Mesothelial cell of epicardium (in vitro differentiated cells): ENCODE measurements around the gene CST7. TPM values are rescaled to one million over a fixed set of nuclear protein-coding genes. Genes with fewer than 3 reads are reported as not detected.

ENCODE experiments used
- DNase-seq, 2 experiments: peaks; one replicate each; pipeline ENCODE4 v3.0.0; 2021; ENCODE audit warnings: low spot score in 2 of 2; ENCODE audit not compliant: unreplicated experiment in 2 of 2
- H3K27ac Mint-ChIP-seq: 2 replicates; pipeline ENCODE4 v1.8.0; 2021; ENCODE audit warnings: mixed read lengths
- H3K27me3 Mint-ChIP-seq: 2 replicates; pipeline ENCODE4 v1.8.0; 2021; ENCODE audit warnings: low read depth, mixed read lengths
- H3K36me3 Mint-ChIP-seq: 2 replicates; pipeline ENCODE4 v1.8.0; 2021; ENCODE audit warnings: mixed read lengths
- H3K4me1 Mint-ChIP-seq: 2 replicates; pipeline ENCODE4 v1.8.0; 2021; ENCODE audit warnings: mixed read lengths
- H3K4me3 Mint-ChIP-seq: 2 replicates; pipeline ENCODE4 v1.8.0; 2021; ENCODE audit warnings: mild to moderate bottlenecking, moderate library complexity, mixed read lengths
- H3K9me3 Mint-ChIP-seq: 2 replicates; pipeline ENCODE4 v1.8.0; 2021; ENCODE audit warnings: mixed read lengths
- CTCF ChIP-seq: fragments of 200-600 bp; sonication (generic); IDR thresholded peaks from one replicate; pipeline ENCODE4 v1.5.0; 2021; ENCODE audit warnings: antibody characterized with exemption; ENCODE audit not compliant: unreplicated experiment
- total RNA-seq: library from RNA; stranded (reverse); gene quantifications from 3 replicates; pipeline ENCODE4 v1.2.1, GENCODE V29; 2021

Gene CST7
- total RNA-seq: not detected in 3 replicates

- H3K4me3 Mint-ChIP-seq: no peak within 1 kb of the TSS
- DNase-seq: no peak
- H3K9me3 Mint-ChIP-seq: peaks cover 36% of the 10 kb centered on the region
- no peak within 1 kb of the TSS for H3K27ac Mint-ChIP-seq
- no peaks in the 10 kb centered on the region for H3K4me1 Mint-ChIP-seq
- H3K36me3 Mint-ChIP-seq: peaks cover 1% of the 10 kb centered on the region
- no peak for TF ChIP-seq CTCF
- peaks cover 7% of the 10 kb centered on the region for H3K27me3 Mint-ChIP-seq
Observed at GRCh38 chr20:24948939-24949679, at the start of gene CST7. CST7 (plus strand) TSS chr20:24949269; CDS start chr20:24949506, 237 bp downstream.

GRCh38 chr20:24906806-24907205, 42.3 kb upstream of the CST7 start:
- no peaks in the 10 kb centered on the region for H3K27me3 Mint-ChIP-seq
- no peak overlapping the region for H3K4me3 Mint-ChIP-seq
- H3K27ac Mint-ChIP-seq: no peak overlapping the region
- DNase-seq: no peak
- H3K9me3 Mint-ChIP-seq: peaks cover 17% of the 10 kb centered on the region
- no peaks in the 10 kb centered on the region for H3K4me1 Mint-ChIP-seq
- TF ChIP-seq CTCF: no peak
- H3K36me3 Mint-ChIP-seq: no peaks in the 10 kb centered on the region

GRCh38 chr20:24908642-24909041, 40.4 kb upstream of the CST7 start:
- Mint-ChIP-seq H3K36me3 (no peaks in the 10 kb centered on the region), H3K9me3 (peaks cover 17% of the 10 kb centered on the region), H3K4me1 (no peaks in the 10 kb centered on the region), H3K27me3 (peaks cover 2% of the 10 kb centered on the region), H3K4me3 (no peak overlapping the region), H3K27ac (no peak overlapping the region)
- no peak for DNase-seq
- no peak for TF ChIP-seq CTCF

GRCh38 chr20:24909086-24909780, 39.8 kb upstream of the CST7 start:
- no peaks in the 10 kb centered on the region for H3K4me1 Mint-ChIP-seq
- no peak overlapping the region for H3K4me3 Mint-ChIP-seq
- peaks cover 2% of the 10 kb centered on the region for H3K27me3 Mint-ChIP-seq
- DNase-seq: no peak
- no peaks in the 10 kb centered on the region for H3K36me3 Mint-ChIP-seq
- peaks cover 17% of the 10 kb centered on the region for H3K9me3 Mint-ChIP-seq
- TF ChIP-seq CTCF: no peak
- H3K27ac Mint-ChIP-seq: no peak overlapping the region

GRCh38 chr20:24909861-24910260, 39.2 kb upstream of the CST7 start:
- no peaks in the 10 kb centered on the region for H3K36me3 Mint-ChIP-seq
- peaks cover 17% of the 10 kb centered on the region for H3K9me3 Mint-ChIP-seq
- no peak for TF ChIP-seq CTCF
- no peak overlapping the region for H3K4me3 Mint-ChIP-seq
- H3K4me1 Mint-ChIP-seq: no peaks in the 10 kb centered on the region
- H3K27me3 Mint-ChIP-seq: peaks cover 2% of the 10 kb centered on the region
- DNase-seq: no peak
- H3K27ac Mint-ChIP-seq: no peak overlapping the region
